Fibroblast of skin of scalp (primary cell): ENCODE results near the gene LHFPL6.

Experiments used
- DNase-seq: peaks from one replicate; pipeline ENCODE4 v3.0.0-alpha.2; 2013

Gene LHFPL6

GRCh38 chr13:39552246-39552645 is 50.7 kb downstream of the LHFPL6 start:
- no peak for DNase-seq

GRCh38 chr13:39550931-39551330 is 52.1 kb downstream of the LHFPL6 start:
- no peak for DNase-seq

GRCh38 chr13:39547108-39547507 is 55.9 kb downstream of the LHFPL6 start:
- DNase-seq: no peak

GRCh38 chr13:39542361-39542760 is 60.6 kb downstream of the LHFPL6 start:
- no peak for DNase-seq

- no peak for DNase-seq
Measured at GRCh38 chr13:39540929-39541605, 61.9 kb downstream of the LHFPL6 start.

GRCh38 chr13:39538816-39539790 is 63.9 kb downstream of the LHFPL6 start:
- peak; percentile 68 for DNase-seq

- no peak for DNase-seq
Measured at GRCh38 chr13:39536906-39537305, 66.1 kb downstream of the LHFPL6 start.

- no peak for DNase-seq
Measured at GRCh38 chr13:39536274-39536673, 66.7 kb downstream of the LHFPL6 start.

- DNase-seq: no peak
Measured at GRCh38 chr13:39533651-39534150, 69.3 kb downstream of the LHFPL6 start.

GRCh38 chr13:39531646-39532045 is 71.3 kb downstream of the LHFPL6 start:
- DNase-seq: peak; percentile 34

- no peak for DNase-seq
Measured at GRCh38 chr13:39530916-39531315, 72.1 kb downstream of the LHFPL6 start.

GRCh38 chr13:39528661-39528980 is 74.4 kb downstream of the LHFPL6 start:
- DNase-seq: no peak

GRCh38 chr13:39527961-39528660 is 74.9 kb downstream of the LHFPL6 start:
- DNase-seq: peak; percentile 95

GRCh38 chr13:39527301-39527700 is 75.7 kb downstream of the LHFPL6 start:
- no peak for DNase-seq

GRCh38 chr13:39526499-39526898 is 76.5 kb downstream of the LHFPL6 start:
- no peak for DNase-seq

- no peak for DNase-seq
Measured at GRCh38 chr13:39525506-39525905, 77.5 kb downstream of the LHFPL6 start.

GRCh38 chr13:39524795-39525194 is 78.2 kb downstream of the LHFPL6 start:
- no peak for DNase-seq

GRCh38 chr13:39522329-39522728 is 80.7 kb downstream of the LHFPL6 start:
- no peak for DNase-seq

GRCh38 chr13:39521701-39522100 is 81.3 kb downstream of the LHFPL6 start:
- no peak for DNase-seq

- DNase-seq: peak; percentile 57
Measured at GRCh38 chr13:39516096-39516495, 86.9 kb downstream of the LHFPL6 start.

GRCh38 chr13:39515224-39515714 is 87.7 kb downstream of the LHFPL6 start:
- no peak for DNase-seq

GRCh38 chr13:39512687-39513086 is 90.3 kb downstream of the LHFPL6 start:
- DNase-seq: no peak

GRCh38 chr13:39510316-39510695 is 92.7 kb downstream of the LHFPL6 start:
- no peak for DNase-seq
